ENCODE measurements around the gene CDKL1. TPM values are rescaled to one million over a fixed set of nuclear protein-coding genes. Genes with fewer than 3 reads are reported as not detected.

Gene CDKL1
- total RNA-seq, 1 experiment from 2014 or later = 5.4 TPM

DNA sequence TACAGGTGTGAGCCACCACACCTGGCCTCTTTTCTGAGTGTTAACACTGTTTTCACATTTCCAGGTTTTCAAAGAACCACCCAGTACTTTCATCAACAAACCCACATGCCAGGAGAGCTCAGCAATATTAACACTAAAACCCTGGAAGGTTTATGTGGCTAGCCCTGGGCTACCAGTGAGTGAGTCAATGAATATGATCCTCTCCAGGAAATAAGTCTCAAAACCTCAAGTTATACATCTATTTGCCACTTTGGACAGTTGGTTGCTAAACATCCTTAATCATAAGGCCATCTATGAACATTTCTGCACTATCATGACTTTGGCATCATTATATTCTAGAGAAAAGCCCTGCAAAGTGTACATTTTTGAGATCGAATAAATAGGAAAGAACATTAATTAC lies 6.3 kb upstream of the CDKL1 start:
- Histone ChIP-seq H3K4me1 (no peaks in the 10 kb centered on the region), H3K4me3 (ENCODE audit: low read depth, low read length) (no peak overlapping the region), H3K36me3 (ENCODE audit: control insufficient read depth, insufficient read depth, low read length) (no peaks in the 10 kb centered on the region), H3K9me3 (no peaks in the 10 kb centered on the region), H3K27me3 (replicated peaks; ENCODE audit: control insufficient read depth, insufficient read depth, low read length) (no peaks in the 10 kb centered on the region)
- Mint-ChIP-seq H3K4me1 (ENCODE audit: low read depth, unreplicated experiment) (no peaks in the 10 kb centered on the region), H3K9me3 (ENCODE audit: unreplicated experiment) (no peaks in the 10 kb centered on the region), H3K4me3 (ENCODE audit: unreplicated experiment) (no peak overlapping the region), H3K27me3 (ENCODE audit: insufficient read depth, unreplicated experiment) (no peaks in the 10 kb centered on the region), H3K36me3 (ENCODE audit: insufficient read depth, unreplicated experiment) (no peaks in the 10 kb centered on the region), H3K27ac (ENCODE audit: unreplicated experiment) (no peak overlapping the region)
- intact Hi-C loops (cut with micrococcal nuclease; ENCODE audit: unreplicated experiment) = no loop called here
- POLR2A ChIA-PET = no interaction called here
- CTCF ChIA-PET = no interaction called here
- TF ChIP-seq, protein P1, sequence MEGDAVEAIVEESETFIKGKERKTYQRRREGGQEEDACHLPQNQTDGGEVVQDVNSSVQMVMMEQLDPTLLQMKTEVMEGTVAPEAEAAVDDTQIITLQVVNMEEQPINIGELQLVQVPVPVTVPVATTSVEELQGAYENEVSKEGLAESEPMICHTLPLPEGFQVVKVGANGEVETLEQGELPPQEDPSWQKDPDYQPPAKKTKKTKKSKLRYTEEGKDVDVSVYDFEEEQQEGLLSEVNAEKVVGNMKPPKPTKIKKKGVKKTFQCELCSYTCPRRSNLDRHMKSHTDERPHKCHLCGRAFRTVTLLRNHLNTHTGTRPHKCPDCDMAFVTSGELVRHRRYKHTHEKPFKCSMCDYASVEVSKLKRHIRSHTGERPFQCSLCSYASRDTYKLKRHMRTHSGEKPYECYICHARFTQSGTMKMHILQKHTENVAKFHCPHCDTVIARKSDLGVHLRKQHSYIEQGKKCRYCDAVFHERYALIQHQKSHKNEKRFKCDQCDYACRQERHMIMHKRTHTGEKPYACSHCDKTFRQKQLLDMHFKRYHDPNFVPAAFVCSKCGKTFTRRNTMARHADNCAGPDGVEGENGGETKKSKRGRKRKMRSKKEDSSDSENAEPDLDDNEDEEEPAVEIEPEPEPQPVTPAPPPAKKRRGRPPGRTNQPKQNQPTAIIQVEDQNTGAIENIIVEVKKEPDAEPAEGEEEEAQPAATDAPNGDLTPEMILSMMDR (IDR thresholded peaks at IDR 0.05; ENCODE audit: insufficient read depth in 1 of 2, low read depth in 1 of 2, low read length in 1 of 2, severe bottlenecking in 1 of 2, unreplicated experiment in 1 of 2) = no peak
- no peak for DNase-seq
- BruUV-seq (replicated peaks) = no TSS peak

DNA sequence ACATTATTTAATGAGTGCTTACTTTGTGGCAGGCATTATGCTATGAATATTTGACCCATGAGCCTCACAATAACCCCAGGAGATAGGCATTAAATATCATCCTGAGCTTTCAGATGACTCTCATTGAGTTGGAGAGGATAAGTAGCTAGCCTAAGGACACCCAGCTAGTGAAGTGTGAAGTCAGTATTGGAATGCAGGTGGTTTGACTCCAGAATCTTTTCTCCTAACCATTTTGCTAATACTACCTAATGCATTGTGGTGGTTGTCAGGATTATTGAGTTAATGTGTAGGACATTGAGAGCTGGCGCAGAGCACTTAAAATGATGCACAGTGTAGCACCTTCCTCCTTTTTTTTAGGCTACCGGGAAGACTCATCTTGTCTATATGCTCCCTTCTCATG lies 3.8 kb upstream of the CDKL1 start:
- Histone ChIP-seq H3K4me1 (no peaks in the 10 kb centered on the region; the same call in none of the 2 replicates), H3K27me3 (replicated peaks; ENCODE audit: control insufficient read depth, insufficient read depth, low read length) (no peaks in the 10 kb centered on the region), H3K9me3 (no peaks in the 10 kb centered on the region), H3K36me3 (ENCODE audit: control insufficient read depth, insufficient read depth, low read length) (no peaks in the 10 kb centered on the region), H3K4me3 (ENCODE audit: low read depth, low read length) (no peak overlapping the region)
- no peak overlapping the region for H3K27ac Mint-ChIP-seq (ENCODE audit: unreplicated experiment)
- no peak for DNase-seq
- TF ChIP-seq, protein P1 (IDR thresholded peaks at IDR 0.05; ENCODE audit: insufficient read depth in 1 of 2, low read depth in 1 of 2, low read length in 1 of 2, severe bottlenecking in 1 of 2, unreplicated experiment in 1 of 2) = no peak
- POLR2A ChIA-PET = no interaction called here
- no peaks in the 10 kb centered on the region for H3K27me3 Mint-ChIP-seq (ENCODE audit: insufficient read depth, unreplicated experiment)
- H3K36me3 Mint-ChIP-seq (ENCODE audit: insufficient read depth, unreplicated experiment) = no peaks in the 10 kb centered on the region
- no peaks in the 10 kb centered on the region for H3K4me1 Mint-ChIP-seq (ENCODE audit: low read depth, unreplicated experiment)
- no peaks in the 10 kb centered on the region for H3K9me3 Mint-ChIP-seq (ENCODE audit: unreplicated experiment)
- no TSS peak for BruUV-seq (replicated peaks)
- CTCF ChIA-PET = no interaction called here
- intact Hi-C loops (cut with micrococcal nuclease; ENCODE audit: unreplicated experiment) = no loop called here
- H3K4me3 Mint-ChIP-seq (ENCODE audit: unreplicated experiment) = no peak overlapping the region

DNA sequence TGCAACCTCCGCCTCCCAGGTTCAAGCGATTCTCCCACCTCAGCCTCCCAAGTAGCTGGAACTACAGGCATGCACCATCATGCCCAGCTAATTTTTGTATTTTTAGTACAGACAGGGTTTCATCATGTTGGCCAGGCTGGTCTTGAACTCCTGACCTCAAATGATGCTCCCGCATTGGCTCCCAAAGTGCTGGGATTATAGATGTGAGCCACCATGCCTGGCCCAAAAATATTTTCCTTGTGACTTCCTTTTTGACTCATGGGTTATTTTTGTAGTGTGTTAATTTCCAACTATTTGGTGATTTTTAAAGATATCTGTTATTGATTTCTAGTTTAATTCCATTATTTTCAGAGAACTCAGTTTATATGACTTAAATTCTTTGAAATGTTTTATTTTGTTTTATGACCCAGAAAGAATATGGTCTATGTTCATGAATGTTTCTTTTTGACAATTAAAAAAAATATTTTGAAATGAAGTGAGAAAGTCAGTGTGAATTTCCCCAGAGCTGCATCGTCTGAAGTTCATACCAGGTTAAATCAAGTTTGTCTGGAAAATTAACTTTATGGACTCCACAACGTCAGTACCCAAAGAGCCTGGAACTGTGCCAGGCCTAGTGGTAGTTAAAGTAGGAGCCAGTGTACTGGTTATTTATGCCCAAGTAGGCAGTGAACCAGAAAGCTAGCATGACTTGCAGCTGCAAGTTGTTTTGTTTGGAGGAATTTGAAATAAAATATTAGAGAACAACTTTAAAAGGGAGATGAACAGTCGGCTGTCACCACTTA lies 2.8 kb upstream of the CDKL1 start:
- no peaks in the 10 kb centered on the region for H3K36me3 Mint-ChIP-seq (ENCODE audit: insufficient read depth, unreplicated experiment)
- H3K9me3 Mint-ChIP-seq (ENCODE audit: unreplicated experiment) = no peaks in the 10 kb centered on the region
- POLR2A ChIA-PET = no interaction called here
- intact Hi-C loops (cut with micrococcal nuclease; ENCODE audit: unreplicated experiment) = loop anchor here (5.0 kb wide), 2 partner anchors 43 to 133 kb away; partner anchors contain the start of gene MAP4K5
- no peak overlapping the region for H3K4me3 Mint-ChIP-seq (ENCODE audit: unreplicated experiment)
- no peaks in the 10 kb centered on the region for H3K9me3 ChIP-seq
- H3K27me3 Mint-ChIP-seq (ENCODE audit: insufficient read depth, unreplicated experiment) = no peaks in the 10 kb centered on the region
- CTCF ChIA-PET = no interaction called here
- no peak overlapping the region for H3K27ac Mint-ChIP-seq (ENCODE audit: unreplicated experiment)
- no peak overlapping the region for H3K4me3 ChIP-seq (ENCODE audit: low read depth, low read length)
- H3K36me3 ChIP-seq (ENCODE audit: control insufficient read depth, insufficient read depth, low read length) = no peaks in the 10 kb centered on the region
- no peaks in the 10 kb centered on the region; the same call in none of the 2 replicates for H3K4me1 ChIP-seq
- H3K4me1 Mint-ChIP-seq (ENCODE audit: low read depth, unreplicated experiment) = no peaks in the 10 kb centered on the region
- DNase-seq = no peak
- H3K27me3 ChIP-seq (replicated peaks; ENCODE audit: control insufficient read depth, insufficient read depth, low read length) = no peaks in the 10 kb centered on the region
- no TSS peak for BruUV-seq (replicated peaks)
- TF ChIP-seq, protein P1 (IDR thresholded peaks at IDR 0.05; ENCODE audit: insufficient read depth in 1 of 2, low read depth in 1 of 2, low read length in 1 of 2, severe bottlenecking in 1 of 2, unreplicated experiment in 1 of 2) = no peak
